ENCODE data around the gene EIF6. TPM values are rescaled to one million over a fixed set of nuclear protein-coding genes. Genes with fewer than 3 reads are reported as not detected.

EIF6 gene
- total RNA-seq, 2 donors from 2014 or later: 127 to 132 TPM

- no peak overlapping the region for H3K27ac ChIP-seq (ENCODE audit: low read depth, low read length)
- no peak overlapping the region for H3K4me3 ChIP-seq (ENCODE audit: low read length)
- Mint-ChIP-seq H3K36me3 (ENCODE audit: low read depth) (no peaks in the 10 kb centered on the region), H3K27ac (peak overlapping the region; percentile 50), H3K27me3 (ENCODE audit: insufficient read depth) (no peaks in the 10 kb centered on the region), H3K4me1 (peaks cover 37% of the 10 kb centered on the region), H3K4me3 (no peak overlapping the region), H3K9me3 (peaks cover 46% of the 10 kb centered on the region)
- H3K4me1 ChIP-seq (ENCODE audit: control insufficient read depth, insufficient read depth, low read length): peaks cover 22% of the 10 kb centered on the region
- TF ChIP-seq CTCF (conservative IDR thresholded peaks at IDR 0.05): no peak
- H3K27me3 ChIP-seq (ENCODE audit: control insufficient read depth, insufficient read depth, low read length, poor library complexity, severe bottlenecking): no peaks in the 10 kb centered on the region
- no peak overlapping the region for H3K9ac ChIP-seq (ENCODE audit: extremely low read depth, low read length, poor library complexity, severe bottlenecking)
- no peaks in the 10 kb centered on the region for H3K9me3 ChIP-seq (ENCODE audit: control insufficient read depth, low read length)
- no peaks in the 10 kb centered on the region for H3K36me3 ChIP-seq (ENCODE audit: control insufficient read depth, insufficient read depth, low read length)
- DNase-seq: peak; percentile 66
- 89% methylated on average over 3 to 6 of the region's 6 CpGs for WGBS, 2 experiments (ENCODE audit: insufficient coverage in 1 of 2, insufficient read length in 1 of 2)
Measured at GRCh38 chr20:35260426-35260825, 24.1 kb downstream of the EIF6 start.

- WGBS, 2 experiments (ENCODE audit: insufficient coverage in 1 of 2, insufficient read length in 1 of 2): 93 to 100% methylated on average over 3 to 8 of the region's 8 CpGs
- no peak overlapping the region for H3K27ac Mint-ChIP-seq
- H3K27me3 Mint-ChIP-seq (ENCODE audit: insufficient read depth): no peaks in the 10 kb centered on the region
Measured at GRCh38 chr20:35257175-35257909, 27.2 kb downstream of the EIF6 start.

GRCh38 chr20:35254448-35254999 is 30.0 kb downstream of the EIF6 start:
- Histone ChIP-seq H3K9me3 (ENCODE audit: control insufficient read depth, low read length) (no peaks in the 10 kb centered on the region), H3K27ac (ENCODE audit: low read depth, low read length) (no peak overlapping the region), H3K4me1 (ENCODE audit: control insufficient read depth, insufficient read depth, low read length) (no peaks in the 10 kb centered on the region), H3K4me3 (ENCODE audit: low read length) (no peak overlapping the region), H3K9ac (ENCODE audit: extremely low read depth, low read length, poor library complexity, severe bottlenecking) (no peak overlapping the region), H3K36me3 (ENCODE audit: control insufficient read depth, insufficient read depth, low read length) (no peaks in the 10 kb centered on the region), H3K27me3 (ENCODE audit: control insufficient read depth, insufficient read depth, low read length, poor library complexity, severe bottlenecking) (no peaks in the 10 kb centered on the region)
- no peaks in the 10 kb centered on the region for H3K27me3 Mint-ChIP-seq (ENCODE audit: insufficient read depth)
- H3K9me3 Mint-ChIP-seq: peaks cover 39% of the 10 kb centered on the region
- H3K27ac Mint-ChIP-seq: no peak overlapping the region
- 94 to 99% methylated on average over 8 to 12 of the region's 12 CpGs for WGBS, 2 experiments (ENCODE audit: insufficient coverage in 1 of 2, insufficient read length in 1 of 2)
- peaks cover 21% of the 10 kb centered on the region for H3K4me1 Mint-ChIP-seq
- DNase-seq: no peak
- H3K4me3 Mint-ChIP-seq: no peak overlapping the region
- H3K36me3 Mint-ChIP-seq (ENCODE audit: low read depth): no peaks in the 10 kb centered on the region
- no peak for TF ChIP-seq CTCF (conservative IDR thresholded peaks at IDR 0.05)

More at GRCh38 chr20:35257175-35257909, 27.2 kb downstream of the EIF6 start:
- Histone ChIP-seq H3K9ac (ENCODE audit: extremely low read depth, low read length, poor library complexity, severe bottlenecking) (no peak overlapping the region), H3K27ac (ENCODE audit: low read depth, low read length) (no peak overlapping the region), H3K4me1 (ENCODE audit: control insufficient read depth, insufficient read depth, low read length) (peaks cover 12% of the 10 kb centered on the region), H3K36me3 (ENCODE audit: control insufficient read depth, insufficient read depth, low read length) (no peaks in the 10 kb centered on the region), H3K27me3 (ENCODE audit: control insufficient read depth, insufficient read depth, low read length, poor library complexity, severe bottlenecking) (no peaks in the 10 kb centered on the region), H3K4me3 (ENCODE audit: low read length) (no peak overlapping the region), H3K9me3 (ENCODE audit: control insufficient read depth, low read length) (no peaks in the 10 kb centered on the region)
- DNase-seq: no peak
- no peaks in the 10 kb centered on the region for H3K36me3 Mint-ChIP-seq (ENCODE audit: low read depth)
- H3K4me3 Mint-ChIP-seq: no peak overlapping the region
- H3K4me1 Mint-ChIP-seq: peaks cover 23% of the 10 kb centered on the region
- no peak for TF ChIP-seq CTCF (conservative IDR thresholded peaks at IDR 0.05)
- H3K9me3 Mint-ChIP-seq: peaks cover 33% of the 10 kb centered on the region
